ENCODE data around the gene ABR.

- TF ChIP-seq CTCF (IDR thresholded peaks at IDR 0.05 in 8 of 11, conservative IDR thresholded peaks at IDR 0.05 in 3 of 11): no peak
- no peak for TF ChIP-seq POLR2A (IDR thresholded peaks at IDR 0.05)
Measured at GRCh38 chr17:983921-984320, 195.9 kb downstream of the ABR start.

Measured in spleen (tissue), 7 donors.